HepG2 (cell line): ENCODE results near the gene ARHGEF3. TPM values are rescaled to one million over a fixed set of nuclear protein-coding genes. Genes with fewer than 3 reads are reported as not detected.

Experiments used
- ATAC-seq: fragments of 200-7000 bp; cut with Tn5 transposase; 3 replicates; pipeline ENCODE4 v1.9.1; 2020; ENCODE audit warnings: mild to moderate bottlenecking, moderate library complexity
- BruUV-seq: library from RNA; stranded (reverse); fragments of 400-500 nt; replicated peaks from 2 replicates; lab custom pipeline; 2021; lab: Mats Ljungman, UMichigan
- CTCF ChIA-PET: fragments of 300-600 bp; formaldehyde crosslinking; extraction: SDS; loops from one replicate; lab custom pipeline; 2021; ENCODE audit warnings: low total read pairs, inconsistent platforms, low intra/inter-chr PET ratio; lab: Yijun Ruan, JAX
- POLR2A ChIA-PET: fragments of 350-600 bp; sonication (Branson Sonifier 250); formaldehyde crosslinking; loops from one replicate; lab custom pipeline; 2020; ENCODE audit warnings: antibody characterized with exemption, inconsistent platforms; lab: Yijun Ruan, JAX
- DNase-seq: peaks from one replicate; pipeline ENCODE4 v3.0.0-alpha.2; 2015; ENCODE audit warnings: low spot score
- FAIRE-seq: peaks from 3 replicates; lab custom pipeline; 2011; peaks lifted over from hg19 to GRCh38; lab: Jason Lieb, UNC
- H2AFZ ChIP-seq: one replicate; pipeline ENCODE4 v1.6.1; 2011; ENCODE audit warnings: low read length, inconsistent platforms
- H3K27ac ChIP-seq: fragments of 300-600 bp; 3 replicates; pipeline ENCODE4 v1.8.0; 2011; ENCODE audit warnings: mixed run types, mild to moderate bottlenecking, mixed read lengths, low read length, inconsistent platforms; ENCODE audit not compliant: insufficient read depth; ENCODE audit errors: extremely low read length
- H3K27me3 ChIP-seq, 2 experiments: fragments of 200-600 bp in 1 of 2; 2 replicates in 1 of 2; 3 replicates in 1 of 2; pipeline versions ENCODE4 v1.6.0 to v1.8.0; 2011; ENCODE audit warnings: low read length in 2 of 2, mild to moderate bottlenecking in 2 of 2, moderate library complexity in 2 of 2, inconsistent platforms in 1 of 2; ENCODE audit not compliant: insufficient read depth in 2 of 2, control insufficient read depth in 1 of 2
- H3K36me3 ChIP-seq, 2 experiments: fragments of 200-600 bp in 1 of 2; replicated peaks in 1 of 2; 2 replicates in 1 of 2; 3 replicates in 1 of 2; pipeline versions ENCODE4 v1.5.1 to v1.8.0; 2011; ENCODE audit warnings: low read length in 2 of 2, inconsistent platforms in 1 of 2; ENCODE audit not compliant: insufficient read depth in 2 of 2, control insufficient read depth in 1 of 2
- H3K4me1 ChIP-seq: 2 replicates; pipeline ENCODE4 v1.5.1; 2012; ENCODE audit warnings: low read length, inconsistent platforms; ENCODE audit not compliant: insufficient read depth
- H3K4me2 ChIP-seq: 2 replicates; pipeline ENCODE4 v1.6.0; 2011; ENCODE audit warnings: low read depth, low read length, inconsistent platforms
- H3K4me3 ChIP-seq, 3 experiments: fragments of 200-600 bp in 1 of 3; sonication (generic), shearing (Covaris generic) in 1 of 3; replicated peaks in 1 of 3; 2 replicates each; pipeline ENCODE4 v1.5.1; 2011 to 2016; ENCODE audit warnings: low read length in 3 of 3, inconsistent platforms in 2 of 3, low read depth in 2 of 3, mild to moderate bottlenecking in 2 of 3, control low read depth in 1 of 3, mixed read lengths in 1 of 3; ENCODE audit not compliant: insufficient read depth in 1 of 3
- H3K79me2 ChIP-seq: one replicate; pipeline ENCODE4 v1.6.1; 2011; ENCODE audit warnings: low read length, inconsistent platforms; ENCODE audit not compliant: insufficient read depth
- H3K9ac ChIP-seq: 2 replicates; pipeline ENCODE4 v1.6.0; 2011; ENCODE audit warnings: mild to moderate bottlenecking, low read depth, low read length, inconsistent platforms; ENCODE audit not compliant: insufficient read depth
- H3K9me3 ChIP-seq: 2 replicates; pipeline ENCODE4 v1.5.1; 2012; ENCODE audit warnings: mild to moderate bottlenecking, low read length
- H4K20me1 ChIP-seq: 2 replicates; pipeline ENCODE4 v1.6.0; 2011; ENCODE audit warnings: inconsistent platforms, mild to moderate bottlenecking, low read length, moderate library complexity; ENCODE audit not compliant: insufficient read depth
- BRF2 ChIP-seq: sonication (generic); formaldehyde crosslinking; IDR thresholded peaks from 2 replicates; pipeline ENCODE4 v1.8.1; 2022; ENCODE audit warnings: mild to moderate bottlenecking, missing genetic modification reagents
- CEBPG ChIP-seq: IDR thresholded peaks from 2 replicates; pipeline ENCODE4 v1.6.1; 2016
- DDIT3 ChIP-seq: sonication (generic); formaldehyde crosslinking; IDR thresholded peaks from 2 replicates; pipeline ENCODE4 v1.4.0; 2020; ENCODE audit warnings: mild to moderate bottlenecking, missing genetic modification reagents
- ELK4 ChIP-seq: sonication (generic); formaldehyde crosslinking; IDR thresholded peaks from 2 replicates; pipeline ENCODE4 v1.9.0; 2021; ENCODE audit warnings: missing genetic modification reagents, borderline replicate concordance
- ESRRA ChIP-seq: sonication (generic); formaldehyde crosslinking; IDR thresholded peaks from 2 replicates; pipeline ENCODE4 v1.5.1; 2020; ENCODE audit warnings: mild to moderate bottlenecking, low read depth, missing genetic modification reagents
- ETV5 ChIP-seq: IDR thresholded peaks from 2 replicates; pipeline ENCODE4 v1.6.1; 2018; ENCODE audit warnings: missing biosample characterization, missing genetic modification reagents, inconsistent platforms, borderline replicate concordance
- FOXA3 ChIP-seq: IDR thresholded peaks from 2 replicates; pipeline ENCODE4 v1.6.1; 2016; ENCODE audit warnings: missing genetic modification reagents, missing compliant biosample characterization
- FOXP1 ChIP-seq, 2 experiments: fragments of 450-650 bp in 1 of 2; IDR thresholded peaks; 2 replicates each; pipeline ENCODE4 v1.6.1; 2017 to 2018; ENCODE audit warnings: antibody characterized with exemption in 1 of 2
- GATA4 ChIP-seq: sonication (generic); IDR thresholded peaks from 2 replicates; pipeline ENCODE4 v1.6.1; 2016; ENCODE audit warnings: antibody characterized with exemption, low read depth, borderline replicate concordance
- MAX ChIP-seq: IDR thresholded peaks from 2 replicates; pipeline ENCODE4 v1.6.1; 2012; ENCODE audit warnings: inconsistent platforms
- MED8 ChIP-seq: sonication (generic); formaldehyde crosslinking; IDR thresholded peaks from 2 replicates; pipeline ENCODE4 v1.8.1; 2023; ENCODE audit warnings: mild to moderate bottlenecking, missing genetic modification reagents; ENCODE audit not compliant: insufficient replicate concordance
- MXI1 ChIP-seq: IDR thresholded peaks from 3 replicates; pipeline ENCODE4 v1.6.1; 2012; ENCODE audit warnings: low read depth, low read length, inconsistent platforms, borderline replicate concordance
- PHF8 ChIP-seq: sonication (generic); formaldehyde crosslinking; IDR thresholded peaks from 2 replicates; pipeline ENCODE4 v1.5.0; 2020; ENCODE audit warnings: missing genetic modification reagents
- SKIL ChIP-seq: sonication (generic); formaldehyde crosslinking; IDR thresholded peaks from 2 replicates; pipeline ENCODE4 v1.8.0; 2022; ENCODE audit warnings: missing genetic modification reagents, mild to moderate bottlenecking, moderate library complexity, borderline replicate concordance
- SMAD3 ChIP-seq: sonication (generic); formaldehyde crosslinking; IDR thresholded peaks from 2 replicates; pipeline ENCODE4 v1.4.0; 2020; ENCODE audit warnings: missing genetic modification reagents
- SOX13 ChIP-seq, 3 experiments: fragments of 450-650 bp in 1 of 3; sonication (generic) in 1 of 3; formaldehyde crosslinking in 1 of 3; IDR thresholded peaks in 2 of 3; conservative IDR thresholded peaks in 1 of 3; 2 replicates each; pipeline versions ENCODE4 v1.5.0 to v1.6.1; 2016 to 2020; ENCODE audit warnings: antibody characterized with exemption in 1 of 3, mild to moderate bottlenecking in 1 of 3, missing compliant biosample characterization in 1 of 3, missing genetic modification reagents in 1 of 3, moderate library complexity in 1 of 3
- SUZ12 ChIP-seq: fragments of 150-350 bp; IDR thresholded peaks from 2 replicates; pipeline ENCODE4 v1.6.1; 2014; ENCODE audit warnings: low read depth, low read length
- TBL1XR1 ChIP-seq: fragments of 150-350 bp; IDR thresholded peaks from 2 replicates; pipeline ENCODE4 v1.6.1; 2014; ENCODE audit warnings: borderline replicate concordance, low read length; ENCODE audit not compliant: partially characterized antibody
- ZNF292 ChIP-seq: sonication (generic); formaldehyde crosslinking; IDR thresholded peaks from 2 replicates; pipeline ENCODE4 v1.8.1; 2022; ENCODE audit warnings: mild to moderate bottlenecking, low read depth, missing genetic modification reagents, borderline replicate concordance
- ZNF83 ChIP-seq: sonication (generic); formaldehyde crosslinking; IDR thresholded peaks from 2 replicates; pipeline ENCODE4 v1.4.0; 2020; ENCODE audit warnings: missing genetic modification reagents, mild to moderate bottlenecking, borderline replicate concordance
- whole genome bisulfite sequencing: methylation state at CpG from one replicate; pipeline ENCODE4 v1.1.6; 2017; ENCODE audit warnings: low lambda C conversion rate; 5-methylcytosine and 5-hydroxymethylcytosine counted together
- in situ Hi-C: cut with HindIII; loops from 2 replicates; pipeline ENCODE4 v1.10.0; 2017; ENCODE audit warnings: low pct_unique_long_range_greater_than_20kb; ENCODE audit not compliant: extremely low pct_ligation_motif_present
- intact Hi-C: fragments of 100-400 bp; cut with micrococcal nuclease; formaldehyde crosslinking; loops from one replicate; pipeline ENCODE4 v1.10.0; 2022; ENCODE audit not compliant: unreplicated experiment
- polyA plus RNA-seq, 8 experiments: library from polyadenylated mRNA; depleted of rRNA in 3 of 8; stranded (reverse) in 7 of 8; unstranded in 1 of 8; fragments of >200 nt; fragmentation: Illumina TruSeq in 4 of 8; extraction: Trizol in 4 of 8; gene quantifications; 2 replicates each; pipeline versions ENCODE4 v1.2.1 to v1.2.3, GENCODE V29; 2011 to 2016; ENCODE audit warnings: low read depth in 4 of 8, missing spikeins in 1 of 8, mixed read lengths in 1 of 8; ENCODE audit not compliant: insufficient read depth in 1 of 8
- total RNA-seq, 5 experiments: library from RNA; depleted of rRNA; stranded (reverse); fragments of >200 nt; fragmentation: Illumina TruSeq; extraction: Trizol; gene quantifications; 2 replicates each; pipeline ENCODE4 v1.2.3, GENCODE V29; 2016; ENCODE audit warnings: low read depth in 1 of 5

ARHGEF3 gene
- total and polyA plus RNA-seq, 2 of the 13 experiments (the other 11 are each of a cell fraction or from before 2014, with no cell fraction given): 14.8 to 23.1 TPM

GRCh38 chr3:56830884-56831283 is 29.1 kb upstream of the ARHGEF3 start:
- Histone ChIP-seq H3K9ac (no peak overlapping the region), H2AFZ (no peak overlapping the region), H3K9me3 (no peaks in the 10 kb centered on the region), H3K4me3 (no peak overlapping the region), H3K4me1 (peaks cover 73% of the 10 kb centered on the region), H3K36me3 (no peaks in the 10 kb centered on the region), H3K27me3 (no peaks in the 10 kb centered on the region), H3K79me2 (no peaks in the 10 kb centered on the region), H4K20me1 (no peaks in the 10 kb centered on the region), H3K27ac (peak overlapping the region; percentile 34), H3K4me2 (peak overlapping the region; percentile 46)
- ATAC-seq (peak; percentile 81), DNase-seq (peak; percentile 78), FAIRE-seq (peak; percentile 83)
- ChIA-PET POLR2A (interaction anchor here (0.8 to 1.3 kb wide), 5 partner anchors 10 to 159 kb away, joined by 3 to 7 read pairs (median 4); no protein-coding TSS in a partner anchor), CTCF (no interaction called here)
- intact Hi-C loops (no loop called here), in situ Hi-C loops (no loop called here)
- BruUV-seq: no TSS peak
- 0% methylated on average over 2 of the region's 2 CpGs for WGBS
- TF ChIP-seq ETV5: no peak
- no peak for TF ChIP-seq PHF8 (CRISPR knock-in tag)
- TF ChIP-seq CEBPG (CRISPR knock-in tag): peak; percentile 86
- TF ChIP-seq SOX13 (IDR thresholded peaks at IDR 0.05): peak; percentile 84
- peak in 1 of 2 experiments; percentile 94; a peak in 2 of 4 replicates for TF ChIP-seq SOX13 (CRISPR knock-in tag; conservative IDR thresholded peaks at IDR 0.05 in 1 of 2, IDR thresholded peaks at IDR 0.05 in 1 of 2)
- TF ChIP-seq FOXA3 (CRISPR knock-in tag): peak; percentile 95
- TF ChIP-seq MAX: 0 out of 2 replicates have a peak, but pooled peaks have one; percentile 33
- TF ChIP-seq MXI1: no peak
- TF ChIP-seq TBL1XR1: no peak
- peak; percentile 80 for TF ChIP-seq SMAD3
- peak; percentile 28; the same call in 1 of the 2 replicates for TF ChIP-seq ZNF292 (CRISPR knock-in tag)
- TF ChIP-seq GATA4: peak; percentile 72; the same call in 1 of the 2 replicates
- no peak for TF ChIP-seq ZNF83
- peak; percentile 68 for TF ChIP-seq FOXP1 (IDR thresholded peaks at IDR 0.05)
- TF ChIP-seq FOXP1 (CRISPR knock-in tag; IDR thresholded peaks at IDR 0.05): peak; percentile 98
- no peak for TF ChIP-seq DDIT3 (CRISPR knock-in tag)
- no peak for TF ChIP-seq SUZ12
- no peak for TF ChIP-seq MED8 (CRISPR knock-in tag)
- 0 out of 2 replicates have a peak, but pooled peaks have one; percentile 32 for TF ChIP-seq BRF2 (CRISPR knock-in tag)
- TF ChIP-seq ESRRA (CRISPR knock-in tag): no peak
- TF ChIP-seq ELK4 (CRISPR knock-in tag): no peak
- TF ChIP-seq SKIL (CRISPR knock-in tag): peak; percentile 78; the same call in 1 of the 2 replicates
